GM19023 (cell line): ENCODE data around the gene SARM1.
"Not testable (repeated sequence)": the region's sequence is repeated elsewhere in the genome, so short reads cannot be mapped to it uniquely, and the experiment has no call there.

Source experiments
- ATAC-seq: cut with Tn5 transposase; IDR thresholded peaks from one replicate; pipeline ENCODE4 v1.9.1; 2021; ENCODE audit warnings: mild to moderate bottlenecking, moderate library complexity; ENCODE audit not compliant: unreplicated experiment

The SARM1 gene

GRCh38 chr17:28371245-28372202 is at the start of gene SARM1:
SARM1 (plus strand) TSS chr17:28371694; CDS start chr17:28372033, 339 bp downstream.
- ATAC-seq: peak; percentile 85

DNA sequence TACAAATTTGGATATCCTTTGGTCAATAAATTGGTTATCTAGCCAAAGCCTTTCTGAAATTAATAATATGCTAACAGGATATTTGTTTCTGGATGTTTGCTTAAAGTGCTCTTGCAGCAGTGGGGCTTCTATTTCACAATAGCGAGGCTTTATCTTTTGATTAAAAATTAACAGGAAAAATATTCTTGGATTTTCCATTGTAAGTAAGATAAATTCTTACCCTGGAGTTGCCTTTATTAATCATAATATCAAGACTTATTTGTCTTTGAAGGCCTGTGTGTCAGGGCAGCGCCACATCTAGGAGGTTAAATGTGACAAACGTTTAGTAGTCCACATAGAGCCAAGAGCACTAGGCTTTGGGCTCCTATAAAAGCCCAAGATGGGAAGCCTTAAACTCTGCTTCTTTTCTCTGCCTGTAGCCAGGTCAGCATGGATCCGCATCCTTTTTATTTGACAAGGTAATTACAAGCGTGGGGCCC is 47.2 kb upstream of the SARM1 start:
- ATAC-seq: no peak

GRCh38 chr17:28324781-28325180 is 46.7 kb upstream of the SARM1 start:
- no peak for ATAC-seq

DNA sequence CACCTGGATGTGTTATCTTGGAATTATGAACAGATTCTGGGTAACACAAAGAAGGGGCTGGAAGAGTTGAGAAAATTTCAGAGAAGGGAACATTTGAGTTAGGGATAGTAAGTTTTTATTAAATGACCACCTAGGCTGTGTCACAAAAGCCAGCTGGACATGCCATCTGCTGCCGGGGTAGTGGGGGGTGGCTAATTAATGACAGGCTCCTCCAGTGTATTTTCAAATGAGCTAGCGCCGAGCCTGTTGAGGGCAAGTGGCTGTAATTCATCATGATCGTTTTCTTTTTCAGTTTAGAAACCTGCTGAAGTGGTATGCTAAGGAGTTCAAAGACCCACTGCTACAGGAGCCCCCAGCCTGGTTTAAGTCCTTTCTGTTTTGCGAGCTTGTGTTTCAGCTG is 46.3 kb upstream of the SARM1 start:
- ATAC-seq: no peak

- no peak for ATAC-seq
These were observed 45.4 kb upstream of the SARM1 start for GRCh38 chr17:28326114-28326513.

- ATAC-seq: no peak
These were observed 44.4 kb upstream of the SARM1 start for GRCh38 chr17:28327031-28327607.

DNA sequence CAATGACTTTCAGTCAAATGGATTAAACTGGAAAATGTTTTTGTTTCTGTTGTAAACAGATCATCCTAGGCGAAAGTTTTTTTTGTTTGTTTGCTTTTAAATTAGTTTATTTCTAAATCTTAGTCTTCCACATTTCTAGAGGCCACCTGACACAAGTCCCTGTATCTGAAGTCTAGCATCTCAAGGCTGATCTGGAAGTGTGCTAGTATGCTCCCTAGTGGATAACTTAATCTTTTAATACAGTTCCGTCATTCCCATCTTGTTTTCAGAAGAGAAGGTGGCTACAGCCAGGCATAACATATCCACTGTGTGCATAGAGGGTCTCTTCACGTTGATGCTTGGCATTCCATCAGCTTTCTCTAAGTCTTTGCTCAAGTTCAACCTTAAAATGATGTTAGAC is 43.8 kb upstream of the SARM1 start:
- ATAC-seq: no peak

DNA sequence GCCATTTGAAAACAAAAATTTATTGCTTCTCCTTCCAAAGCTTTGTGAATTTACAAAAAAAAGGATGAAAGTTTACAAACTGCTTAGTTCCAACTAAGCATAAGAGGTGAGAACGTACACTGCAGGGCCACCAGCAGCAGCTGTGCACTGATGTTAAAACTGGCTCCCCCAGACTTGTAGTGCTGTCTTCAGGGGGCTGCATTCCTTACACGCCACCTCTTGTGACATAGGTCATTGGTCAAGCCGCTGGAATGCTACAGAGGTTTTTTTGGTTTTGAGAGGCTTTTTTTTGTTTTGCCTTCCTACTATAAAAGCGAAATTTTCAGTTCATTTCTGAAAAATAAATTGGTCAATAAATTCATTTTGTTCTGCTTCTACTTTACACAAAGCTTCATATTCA is 43.2 kb upstream of the SARM1 start:
- ATAC-seq: no peak

- ATAC-seq: no peak
These were observed 40.8 kb upstream of the SARM1 start for GRCh38 chr17:28330671-28331070.

DNA sequence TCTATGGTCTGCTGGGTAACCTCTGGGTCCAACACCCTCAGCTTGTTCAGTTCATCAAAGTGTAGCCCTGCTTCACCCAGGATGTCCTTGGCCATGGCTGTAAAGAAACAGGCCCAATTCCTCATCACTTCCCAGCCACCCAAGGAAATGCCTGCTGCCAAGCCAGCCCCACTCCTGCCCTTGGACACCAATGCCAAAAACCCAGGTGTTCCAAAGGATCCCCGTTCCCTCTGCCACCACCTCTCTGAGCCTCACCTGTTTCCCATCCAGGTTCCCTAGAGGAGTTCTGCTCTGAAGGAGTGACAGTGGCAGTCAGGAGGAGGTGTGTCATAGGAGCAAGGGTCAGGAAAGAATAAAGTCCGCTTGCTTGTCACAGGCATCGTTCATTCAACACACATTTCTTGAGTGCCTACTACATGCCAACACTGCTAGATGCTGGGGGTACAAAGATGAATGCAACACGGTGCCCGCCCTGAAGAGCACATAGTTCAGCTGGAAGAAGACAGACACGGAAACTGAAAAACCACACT is 39.5 kb upstream of the SARM1 start:
- no peak for ATAC-seq

GRCh38 chr17:28333083-28333746 is 38.3 kb upstream of the SARM1 start:
- ATAC-seq: no peak

DNA sequence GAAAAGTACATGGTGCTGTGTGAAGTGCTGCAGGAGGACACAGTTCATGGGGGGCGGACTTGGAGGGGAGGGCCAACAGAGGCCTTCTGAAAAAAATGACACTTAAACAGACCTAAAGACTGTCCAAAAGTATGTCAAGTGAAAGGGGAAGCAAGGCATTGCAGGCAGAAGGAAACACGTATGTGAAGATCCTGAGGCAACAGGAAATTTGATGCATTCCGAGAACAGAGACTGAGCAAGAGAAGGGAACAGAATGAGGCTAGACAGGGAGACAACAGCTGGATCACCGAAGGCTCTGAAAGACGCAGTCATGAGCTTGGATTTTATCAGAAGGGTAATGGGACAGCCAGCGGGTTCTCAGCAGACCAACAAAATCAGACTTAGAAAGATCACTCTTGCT is 37.3 kb upstream of the SARM1 start:
- ATAC-seq: no peak

GRCh38 chr17:28334666-28335200 is 36.8 kb upstream of the SARM1 start:
- no peak for ATAC-seq

DNA sequence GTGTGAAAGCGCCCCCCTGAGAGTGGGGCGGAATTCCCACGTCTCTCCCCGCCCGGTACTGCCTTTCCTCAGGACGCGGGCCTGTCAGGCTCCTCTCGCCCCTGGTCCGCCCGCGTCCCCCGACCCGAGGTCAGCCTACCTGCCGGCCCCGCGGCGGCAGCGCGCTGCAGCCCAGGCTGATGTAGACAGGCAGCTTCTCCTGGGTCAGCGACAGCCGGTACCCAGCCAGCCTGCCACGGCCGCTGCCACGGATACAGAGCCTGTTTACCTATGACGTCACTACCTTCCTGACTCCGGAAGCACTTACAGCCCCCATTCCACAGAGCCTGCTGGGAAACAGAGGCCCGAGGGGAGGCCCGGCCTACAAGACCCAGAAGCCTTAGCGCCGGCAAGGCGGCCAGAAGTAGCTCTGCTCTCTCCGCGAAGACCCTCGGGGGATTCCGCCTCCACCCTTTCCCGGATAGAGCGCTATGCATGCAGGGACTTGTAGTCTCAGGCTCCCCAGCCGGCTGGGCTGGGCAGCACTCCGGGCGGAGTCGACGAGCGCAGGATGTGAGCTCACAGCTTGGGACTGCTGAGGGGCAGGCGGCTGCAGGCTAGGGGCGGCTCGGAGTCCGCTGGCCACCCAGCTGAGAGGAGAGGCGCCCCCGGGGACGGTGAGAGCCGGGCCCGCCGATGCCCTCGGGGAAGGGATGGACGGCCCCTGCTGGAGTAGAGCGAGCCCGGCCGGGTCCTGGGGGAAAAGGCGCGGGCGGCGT is 36.1 kb upstream of the SARM1 start, which contains the start of the genes IFT20 and TNFAIP1:
TSS of gene IFT20 (minus strand) at position 272 of the 758 bp plus-strand sequence. CDS start 3,487 bp downstream, outside the sequence.
TSS of gene TNFAIP1 (plus strand) at position 561 of the 758 bp plus-strand sequence. CDS start 3,761 bp downstream, outside the sequence.
- peak; percentile 95 for ATAC-seq

GRCh38 chr17:28335959-28336871 is 35.3 kb upstream of the SARM1 start:
- ATAC-seq: no peak

- no peak for ATAC-seq
These were observed 33.3 kb upstream of the SARM1 start for GRCh38 chr17:28338056-28338768.

DNA sequence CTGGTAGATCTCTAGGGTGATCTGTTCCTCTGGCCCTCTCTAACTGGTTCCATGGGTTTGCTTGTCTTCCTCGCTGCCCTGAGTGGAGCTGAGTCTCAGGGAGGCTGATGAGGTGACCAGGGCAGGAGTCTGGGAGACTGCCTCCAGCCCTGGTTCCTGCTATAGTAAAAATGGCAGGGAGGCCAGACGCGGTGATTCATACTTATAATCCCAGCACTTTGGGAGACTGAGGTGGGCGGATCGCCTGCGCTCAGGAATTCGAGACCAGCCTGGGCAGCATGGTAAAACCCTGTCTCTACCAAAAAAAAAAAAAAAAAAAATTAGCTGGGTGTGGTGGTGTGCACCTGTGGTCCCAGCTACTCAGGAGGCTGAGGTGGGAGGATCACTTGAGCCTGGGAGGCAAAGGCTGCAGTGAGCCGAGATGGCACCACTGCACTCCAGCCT is 32.7 kb upstream of the SARM1 start:
- not testable (repeated sequence) for ATAC-seq

- ATAC-seq: no peak
These were observed 32.1 kb upstream of the SARM1 start for GRCh38 chr17:28339431-28339830.
